Dedifferentiated amniotic fluid mesenchymal stem cell (primary cell): ENCODE data around the gene FCN2.

Experiments
- DNase-seq: peaks from one replicate; pipeline ENCODE4 v3.0.0-alpha.2; 2016; ENCODE audit errors: extremely low spot score

FCN2 gene

GRCh38 chr9:134888603-134889190 lies 8.1 kb downstream of the FCN2 start:
- DNase-seq, result no peak

GRCh38 chr9:134889386-134890154 lies 9.0 kb downstream of the FCN2 start:
- DNase-seq, result no peak

DNA sequence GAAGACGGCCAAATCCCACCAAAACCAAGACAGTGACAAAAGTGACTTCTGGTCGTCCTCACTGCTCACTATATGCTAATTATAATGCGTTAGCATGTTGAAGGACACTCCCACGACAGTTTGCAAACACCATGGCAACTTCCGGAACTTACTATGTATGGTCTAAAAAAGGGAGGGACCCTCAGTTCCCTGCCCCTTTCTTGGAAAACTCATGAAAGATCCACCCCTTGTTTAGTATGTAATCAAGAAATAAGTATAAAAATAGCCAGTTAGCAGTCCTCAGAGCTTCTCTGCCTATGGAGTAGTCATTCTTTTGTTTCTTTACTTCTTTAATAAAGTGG lies 9.5 kb downstream of the FCN2 start:
- DNase-seq, result no peak

- DNase-seq, result no peak
Observed at GRCh38 chr9:134891053-134891452, 10.4 kb downstream of the FCN2 start.

DNA sequence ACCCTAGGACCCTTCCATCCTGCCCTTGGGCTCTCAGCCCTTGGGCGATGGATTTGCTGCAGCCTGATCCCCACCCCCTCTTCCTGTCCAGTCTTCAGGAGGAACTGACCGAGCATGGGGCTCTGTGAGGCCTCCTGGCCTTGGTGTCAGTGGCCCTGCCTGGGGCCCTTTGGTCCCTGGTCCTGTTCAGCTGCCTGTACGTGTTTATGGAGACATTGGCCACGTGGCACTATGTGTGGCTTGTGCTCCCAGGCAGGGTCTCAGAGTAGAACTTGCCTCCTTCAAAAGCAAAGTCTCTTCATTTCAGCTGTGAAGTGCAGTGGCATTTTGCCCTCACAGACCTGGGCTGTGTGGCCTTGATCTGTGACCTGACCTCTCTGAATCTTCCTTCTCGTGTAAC lies 11.1 kb downstream of the FCN2 start:
- DNase-seq, result no peak

DNA sequence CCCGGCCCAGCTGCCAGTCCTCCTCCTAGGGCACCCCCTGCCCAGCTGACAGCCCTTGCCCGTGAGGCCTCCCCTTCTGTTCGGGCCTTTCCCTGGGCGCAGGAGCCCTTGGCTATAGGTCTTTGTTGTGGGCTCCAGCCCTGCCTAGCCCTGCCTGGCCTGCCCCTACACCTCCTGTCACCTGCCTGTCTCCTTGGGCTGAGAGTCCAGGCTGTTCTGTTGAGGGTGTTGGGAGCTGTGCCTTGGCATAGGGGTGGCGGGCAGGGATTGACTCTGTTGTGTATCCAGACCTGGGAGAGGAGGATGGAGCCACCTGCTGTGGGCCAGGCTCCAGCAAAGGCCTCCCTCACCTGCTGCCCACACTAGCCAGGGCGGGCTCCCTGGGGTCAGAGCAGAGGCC lies 11.6 kb downstream of the FCN2 start:
- DNase-seq, result no peak

DNA sequence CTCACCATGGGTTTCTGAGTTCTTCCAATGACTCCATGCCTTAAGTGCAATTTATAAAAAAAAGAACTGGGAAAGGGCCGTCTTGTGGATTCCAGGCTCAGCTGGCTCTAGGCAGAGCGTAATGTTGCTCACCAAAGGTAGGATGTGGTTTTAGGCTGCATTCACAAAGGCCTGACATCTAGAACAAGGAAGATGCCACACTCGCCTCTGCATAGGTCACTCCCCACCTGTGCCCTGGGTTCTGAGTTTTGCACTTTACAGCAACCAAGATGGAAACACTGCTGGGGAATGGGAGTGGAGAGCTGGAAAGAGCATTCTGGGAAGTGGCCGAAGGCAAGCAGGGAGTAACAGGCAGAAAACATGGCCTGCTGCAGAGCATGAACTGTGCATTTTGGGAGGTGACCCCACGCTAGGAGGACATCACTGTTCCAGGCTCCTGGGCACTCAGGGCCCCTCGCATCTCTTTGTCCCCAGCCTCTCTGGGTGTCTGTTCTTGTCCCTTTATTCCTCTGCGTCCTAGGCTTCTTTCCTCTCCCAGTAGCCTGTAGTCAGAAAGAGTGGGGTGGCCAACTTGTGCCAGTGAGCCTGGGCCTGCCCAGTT lies 12.3 kb downstream of the FCN2 start:
- DNase-seq, result no peak

GRCh38 chr9:134894136-134894860 lies 13.7 kb downstream of the FCN2 start:
- DNase-seq, result no peak

DNA sequence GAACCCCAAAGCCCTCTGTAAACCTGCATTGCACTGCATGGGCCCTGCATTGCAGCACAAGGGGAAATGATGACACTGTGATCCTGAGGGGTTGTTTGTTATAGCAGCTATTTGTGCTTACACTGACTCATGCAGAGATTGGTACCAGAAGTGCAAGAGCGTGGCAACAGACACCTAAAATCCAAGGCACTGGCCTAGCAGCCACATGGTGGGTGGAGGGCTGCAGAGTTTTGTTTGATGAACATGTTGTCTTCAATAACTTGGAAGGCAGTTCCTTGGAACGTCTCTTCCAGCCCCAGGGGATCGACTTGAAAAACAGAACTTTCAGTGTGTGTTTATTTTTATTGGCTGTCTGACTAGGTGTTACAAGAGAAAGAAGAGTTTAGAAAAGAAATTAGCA lies 14.5 kb downstream of the FCN2 start:
- no peak for DNase-seq

DNA sequence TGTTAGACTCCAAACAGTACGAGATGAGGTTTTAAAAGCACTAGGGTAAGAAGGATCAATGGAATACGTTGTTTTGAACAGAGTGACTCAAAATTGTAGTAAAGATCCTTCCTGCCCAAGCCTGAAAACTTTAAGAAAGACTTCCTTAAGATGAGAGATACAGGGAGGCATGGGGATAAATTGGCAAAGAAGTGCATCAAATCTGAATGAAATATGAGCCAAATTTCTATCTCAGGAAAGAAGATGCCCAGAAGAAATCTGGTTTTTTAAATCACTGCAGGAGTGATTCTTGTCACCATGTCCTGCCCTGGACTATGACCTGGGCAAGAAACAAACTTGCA lies 14.9 kb downstream of the FCN2 start:
- no peak for DNase-seq

GRCh38 chr9:134895908-134896833 lies 15.6 kb downstream of the FCN2 start:
- DNase-seq, result peak; percentile 45

DNA sequence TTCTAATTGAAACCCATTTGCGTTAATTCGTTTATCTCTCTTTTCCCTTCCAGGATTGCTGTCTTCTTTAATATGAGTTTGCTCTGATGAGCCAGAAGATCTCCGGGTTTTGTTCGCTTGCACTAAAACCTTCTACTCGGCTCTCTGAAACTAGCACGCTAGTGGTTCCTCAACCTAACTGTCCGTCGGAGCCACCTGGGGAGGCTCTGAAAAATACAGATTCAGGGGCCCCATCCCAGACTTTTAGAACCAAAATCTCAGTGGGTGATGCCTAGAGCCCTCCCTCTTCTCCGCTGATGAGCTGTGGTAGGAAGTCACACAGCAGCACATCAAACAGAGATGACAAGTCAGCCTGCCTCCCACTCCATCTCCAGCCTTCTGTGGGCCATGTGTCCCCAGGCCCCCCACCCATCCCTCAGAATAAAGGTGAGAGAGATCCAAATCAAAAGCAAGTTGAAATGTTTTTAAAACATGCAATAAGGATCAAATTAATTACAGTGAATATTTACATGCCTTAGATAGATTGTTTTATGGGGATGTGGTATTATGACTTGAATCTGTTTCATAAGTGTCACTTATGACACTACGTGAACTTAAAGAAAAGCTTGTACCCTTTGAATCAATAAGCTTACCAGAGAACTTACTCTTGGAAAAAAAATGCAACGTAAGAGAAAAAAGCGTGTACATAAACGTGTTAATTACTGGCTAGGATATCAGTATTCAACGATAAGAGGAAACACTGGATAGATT lies 16.4 kb downstream of the FCN2 start:
- DNase-seq, result no peak

DNA sequence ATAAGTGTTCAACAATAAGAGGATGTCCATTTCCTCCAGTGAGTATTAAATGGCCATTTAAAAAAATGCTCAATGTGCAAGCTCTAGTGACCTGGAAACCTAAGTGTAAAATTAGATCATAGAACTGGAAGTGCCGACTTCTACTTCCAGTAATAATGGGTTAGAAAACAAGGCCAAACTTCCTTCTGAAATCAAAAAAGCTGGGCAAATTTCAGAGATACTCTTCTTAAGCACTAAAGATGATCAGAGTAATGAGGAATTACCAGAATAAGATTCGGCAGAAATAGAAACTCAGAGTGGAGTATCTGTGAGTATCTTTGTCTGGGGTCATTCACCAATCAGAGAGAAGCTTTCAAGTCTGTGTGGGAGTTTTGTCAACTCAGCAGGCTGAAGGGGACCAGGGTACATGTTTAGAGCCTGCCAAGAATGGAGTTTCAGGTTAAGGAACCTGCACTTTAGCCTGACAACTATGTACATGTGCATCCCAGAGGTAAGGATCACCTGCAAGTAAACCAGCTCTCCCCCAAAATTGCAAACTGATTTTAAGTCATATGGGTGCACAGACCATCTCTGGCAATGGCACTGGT lies 17.1 kb downstream of the FCN2 start:
- DNase-seq, result no peak

GRCh38 chr9:134898319-134898718 lies 17.7 kb downstream of the FCN2 start:
- DNase-seq, result no peak

GRCh38 chr9:134899168-134899567 lies 18.6 kb downstream of the FCN2 start:
- DNase-seq, result no peak

- DNase-seq, result no peak
Observed at GRCh38 chr9:134899818-134900217, 19.2 kb downstream of the FCN2 start.

- DNase-seq, result no peak
Observed at GRCh38 chr9:134902936-134903335, 22.3 kb downstream of the FCN2 start.

GRCh38 chr9:134908524-134909309 lies 28.1 kb downstream of the FCN2 start:
- no peak for DNase-seq

GRCh38 chr9:134909511-134910481 lies 29.2 kb downstream of the FCN2 start:
- no peak for DNase-seq
